NCI-H2171 treated with DMSO at 0.1 percent for 48 hours (cell line): ENCODE measurements around the gene RAB8A.

Experiments used
- DNase-seq: peaks from one replicate; lab custom pipeline; 2025; lab: John Stamatoyannopoulos, UW

Gene RAB8A

GRCh38 chr19:16180611-16181010 lies 68.9 kb downstream of the RAB8A start:
- no peak for DNase-seq
